Endothelial cell of umbilical vein (primary cell): ENCODE results near the gene TMPRSS9.

ENCODE experiments used
- EZH2 ChIP-seq: IDR thresholded peaks from 2 replicates; pipeline ENCODE4 v1.6.1; 2012; ENCODE audit warnings: borderline replicate concordance, low read depth, mild to moderate bottlenecking, moderate library complexity, low read length, inconsistent platforms; ENCODE audit not compliant: severe bottlenecking
- FOS ChIP-seq: IDR thresholded peaks from 2 replicates; pipeline ENCODE4 v1.6.1; 2011; ENCODE audit warnings: mild to moderate bottlenecking, low read length, moderate library complexity, borderline replicate concordance; ENCODE audit not compliant: insufficient read depth
- POLR2A ChIP-seq: IDR thresholded peaks from 2 replicates; pipeline ENCODE4 v1.6.1; 2012; ENCODE audit warnings: low read depth, mild to moderate bottlenecking, control low read depth, low read length
- POLR2AphosphoS5 ChIP-seq: IDR thresholded peaks from 2 replicates; pipeline ENCODE4 v1.6.1; 2012; ENCODE audit warnings: low read depth, mild to moderate bottlenecking, control low read depth, low read length, moderate library complexity; ENCODE audit not compliant: insufficient read depth
- TF ChIP-seq, protein P1 (sequence below), 2 donors: IDR thresholded peaks; 1 replicate in 1 of 2; 2 replicates in 1 of 2; pipeline ENCODE4 v1.5.1; 2011; ENCODE audit warnings: low read length in 2 of 2, mild to moderate bottlenecking in 2 of 2, moderate library complexity in 2 of 2, control low read depth in 1 of 2, inconsistent platforms in 1 of 2, low read depth in 1 of 2; ENCODE audit not compliant: insufficient read depth in 1 of 2; ENCODE audit errors: extremely low read depth in 1 of 2

DNA sequence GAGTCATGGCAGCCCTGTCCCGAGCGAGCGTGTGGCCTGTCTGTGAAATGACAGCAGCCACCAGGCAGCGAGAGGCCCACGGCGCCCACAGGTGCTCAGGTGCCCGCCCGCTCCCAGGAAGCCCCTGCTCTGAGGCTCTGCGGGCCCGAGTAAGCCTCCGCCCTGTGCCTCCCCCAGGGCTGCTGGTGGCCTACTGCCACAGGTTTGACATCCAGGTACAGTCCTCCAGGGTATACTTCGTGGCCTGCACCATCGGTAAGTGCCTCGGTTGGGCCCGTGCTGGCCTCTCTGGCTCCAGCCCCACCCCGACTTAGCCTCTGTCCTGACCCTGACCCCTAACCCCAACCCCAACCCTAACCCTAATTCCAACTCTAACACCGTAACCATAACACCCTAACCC, 15.0 kb upstream of the TMPRSS9 start:
- TF ChIP-seq POLR2AphosphoS5 (no peak), POLR2A (no peak), EZH2 (no peak), FOS (no peak)
- TF ChIP-seq, protein P1, sequence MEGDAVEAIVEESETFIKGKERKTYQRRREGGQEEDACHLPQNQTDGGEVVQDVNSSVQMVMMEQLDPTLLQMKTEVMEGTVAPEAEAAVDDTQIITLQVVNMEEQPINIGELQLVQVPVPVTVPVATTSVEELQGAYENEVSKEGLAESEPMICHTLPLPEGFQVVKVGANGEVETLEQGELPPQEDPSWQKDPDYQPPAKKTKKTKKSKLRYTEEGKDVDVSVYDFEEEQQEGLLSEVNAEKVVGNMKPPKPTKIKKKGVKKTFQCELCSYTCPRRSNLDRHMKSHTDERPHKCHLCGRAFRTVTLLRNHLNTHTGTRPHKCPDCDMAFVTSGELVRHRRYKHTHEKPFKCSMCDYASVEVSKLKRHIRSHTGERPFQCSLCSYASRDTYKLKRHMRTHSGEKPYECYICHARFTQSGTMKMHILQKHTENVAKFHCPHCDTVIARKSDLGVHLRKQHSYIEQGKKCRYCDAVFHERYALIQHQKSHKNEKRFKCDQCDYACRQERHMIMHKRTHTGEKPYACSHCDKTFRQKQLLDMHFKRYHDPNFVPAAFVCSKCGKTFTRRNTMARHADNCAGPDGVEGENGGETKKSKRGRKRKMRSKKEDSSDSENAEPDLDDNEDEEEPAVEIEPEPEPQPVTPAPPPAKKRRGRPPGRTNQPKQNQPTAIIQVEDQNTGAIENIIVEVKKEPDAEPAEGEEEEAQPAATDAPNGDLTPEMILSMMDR (IDR thresholded peaks at IDR 0.05; ENCODE audit: extremely low read depth in 1 of 2, insufficient read depth in 1 of 2, low read depth in 1 of 2, low read length in 2 of 2) = no peak
